GM18526 (cell line): ENCODE results near the gene FHOD3.

Experiments
- POLR2A ChIP-seq: IDR thresholded peaks from 3 replicates; pipeline ENCODE4 v1.6.1; 2011; ENCODE audit not compliant: insufficient read length; ENCODE audit errors: extremely low read depth

The FHOD3 gene

GRCh38 chr18:36633961-36634412 lies 336.5 kb downstream of the FHOD3 start:
- TF ChIP-seq POLR2A = no peak

GRCh38 chr18:36634573-36635216 lies 337.2 kb downstream of the FHOD3 start:
- no peak for TF ChIP-seq POLR2A

GRCh38 chr18:36635414-36636096 lies 338.0 kb downstream of the FHOD3 start:
- no peak for TF ChIP-seq POLR2A

- no peak for TF ChIP-seq POLR2A
These were observed 338.8 kb downstream of the FHOD3 start for GRCh38 chr18:36636237-36636817.

- no peak for TF ChIP-seq POLR2A
These were observed 340.7 kb downstream of the FHOD3 start for GRCh38 chr18:36638224-36638623.

- no peak for TF ChIP-seq POLR2A
These were observed 342.8 kb downstream of the FHOD3 start for GRCh38 chr18:36640021-36640952.

- TF ChIP-seq POLR2A = no peak
These were observed 345.5 kb downstream of the FHOD3 start for GRCh38 chr18:36643061-36643460.

GRCh38 chr18:36648803-36649202 lies 351.3 kb downstream of the FHOD3 start:
- TF ChIP-seq POLR2A = no peak

- TF ChIP-seq POLR2A = no peak
These were observed 351.7 kb downstream of the FHOD3 start for GRCh38 chr18:36649205-36649604.

GRCh38 chr18:36650266-36650665 lies 352.8 kb downstream of the FHOD3 start:
- TF ChIP-seq POLR2A = no peak

GRCh38 chr18:36650906-36651305 lies 353.4 kb downstream of the FHOD3 start:
- TF ChIP-seq POLR2A = no peak

- TF ChIP-seq POLR2A = no peak
These were observed 355.0 kb downstream of the FHOD3 start for GRCh38 chr18:36652503-36652902.

- TF ChIP-seq POLR2A = no peak
These were observed 355.8 kb downstream of the FHOD3 start for GRCh38 chr18:36653141-36653869.

- TF ChIP-seq POLR2A = no peak
These were observed 356.4 kb downstream of the FHOD3 start for GRCh38 chr18:36653870-36654269.

GRCh38 chr18:36655074-36655473 lies 357.6 kb downstream of the FHOD3 start:
- TF ChIP-seq POLR2A = no peak
